Spleen (tissue), 11 donors: ENCODE measurements around the gene NR2E3. TPM values are rescaled to one million over a fixed set of nuclear protein-coding genes. Genes with fewer than 3 reads are reported as not detected.

Experiments used
- DNase-seq: peaks from one replicate; pipeline ENCODE4 v3.0.0-alpha.2; 2020
- H3K27ac ChIP-seq, 8 donors: fragments of 200-600 bp; sonication (generic) in 7 of 8; 1 replicate in 4 of 8; 2 replicates in 4 of 8; pipeline versions ENCODE4 v1.5.0 to v1.8.0; 2016 to 2021; ENCODE audit warnings: inconsistent platforms in 4 of 8, mild to moderate bottlenecking in 4 of 8, moderate library complexity in 1 of 8
- H3K27me3 ChIP-seq, 7 donors: fragments of 200-600 bp; sonication (generic) in 6 of 7; replicated peaks in 1 of 7; 1 replicate in 4 of 7; 2 replicates in 3 of 7; pipeline versions ENCODE4 v1.5.0 to v1.8.0; 2016 to 2021; ENCODE audit warnings: inconsistent platforms in 3 of 7, mild to moderate bottlenecking in 1 of 7
- H3K36me3 ChIP-seq, 6 donors: fragments of 200-600 bp; sonication (generic) in 5 of 6; 1 replicate in 4 of 6; 2 replicates in 2 of 6; pipeline versions ENCODE4 v1.5.0 to v1.8.0; 2016 to 2021; ENCODE audit warnings: inconsistent platforms in 2 of 6
- H3K4me1 ChIP-seq, 6 donors: fragments of 200-600 bp; sonication (generic) in 5 of 6; 1 replicate in 3 of 6; 2 replicates in 3 of 6; pipeline versions ENCODE4 v1.5.0 to v1.8.0; 2016 to 2021; ENCODE audit warnings: inconsistent platforms in 3 of 6
- H3K4me3 ChIP-seq, 8 donors: fragments of 200-600 bp; sonication (generic) in 7 of 8; 1 replicate in 4 of 8; 2 replicates in 4 of 8; pipeline versions ENCODE4 v1.5.0 to v1.8.0; 2016 to 2021; ENCODE audit warnings: inconsistent platforms in 4 of 8, mild to moderate bottlenecking in 4 of 8, moderate library complexity in 2 of 8
- H3K9me3 ChIP-seq, 8 donors: fragments of 200-600 bp; sonication (generic) in 7 of 8; 1 replicate in 4 of 8; 2 replicates in 4 of 8; pipeline versions ENCODE4 v1.5.0 to v1.8.0; 2016 to 2021; ENCODE audit warnings: inconsistent platforms in 4 of 8
- POLR2A ChIP-seq, 3 donors: fragments of 450-650 bp; IDR thresholded peaks; one replicate each; pipeline ENCODE4 v1.5.1; 2017; ENCODE audit warnings: antibody characterized with exemption in 3 of 3, mild to moderate bottlenecking in 1 of 3
- POLR2AphosphoS5 ChIP-seq, 3 donors: sonication (generic); formaldehyde crosslinking; IDR thresholded peaks; one replicate each; pipeline ENCODE4 v1.5.1; 2017; ENCODE audit warnings: antibody characterized with exemption in 3 of 3
- WGBS, 5 donors: extraction: QIAGEN DNeasy Blood & Tissue Kit in 3 of 5; methylation state at CpG; one replicate each; pipeline versions ENCODE4 v1.1.5 to v1.1.7; 2013 to 2018; 5-methylcytosine and 5-hydroxymethylcytosine counted together
- intact Hi-C: fragments of 100-400 bp; cut with DNase I; formaldehyde crosslinking; loops from one replicate; pipeline ENCODE4 v1.15.0; 2023; ENCODE audit warnings: low total_unique reads
- polyA plus RNA-seq, 3 donors: library from polyadenylated mRNA; stranded (reverse); fragments of 200-250 nt; gene quantifications; one replicate each; pipeline ENCODE4 v1.2.1, GENCODE V29; 2013
- total RNA-seq, 7 donors: library from RNA; depleted of rRNA in 3 of 7; stranded (reverse); fragments of >200 nt in 3 of 7; fragmentation: NEBNext Ultra II Directional in 4 of 7; extraction: Animal tissue kit (Norgen Biotek cat#: 25700) in 4 of 7; gene quantifications; one replicate each; pipeline versions ENCODE4 v1.1.0 to v1.2.1, GENCODE V29; 2016 to 2021
- TF ChIP-seq, protein P1 (sequence below), 11 experiments: fragments of 200-600 bp in 7 of 11; fragments of 450-650 bp in 4 of 11; sonication (generic) in 4 of 11; IDR thresholded peaks in 8 of 11; conservative IDR thresholded peaks in 3 of 11; 1 replicate in 7 of 11; 2 replicates in 4 of 11; pipeline versions ENCODE4 v1.4.0 to v1.8.0; 2016 to 2021; ENCODE audit warnings: antibody characterized with exemption in 11 of 11, inconsistent platforms in 4 of 11, mild to moderate bottlenecking in 1 of 11
- donor health status: healthy with polysubstance abuse.
- donor health status: DM: no; HTN: no; CAD: no; lungs with moderate emphysema.
- donor health status: DM: no; HTN: no; CAD: no.
- donor health status: Bipolar disorder and iron deficiency.
- donor health status: healthy.
- donor health status: DM: no; HTN: no; CAD: no.
- donor health status: DM: yes; HTN: yes; CAD: no.

The NR2E3 gene
- total and polyA plus RNA-seq, 10 donors, result 0.10 to 0.68 TPM; not detected in 8

DNA sequence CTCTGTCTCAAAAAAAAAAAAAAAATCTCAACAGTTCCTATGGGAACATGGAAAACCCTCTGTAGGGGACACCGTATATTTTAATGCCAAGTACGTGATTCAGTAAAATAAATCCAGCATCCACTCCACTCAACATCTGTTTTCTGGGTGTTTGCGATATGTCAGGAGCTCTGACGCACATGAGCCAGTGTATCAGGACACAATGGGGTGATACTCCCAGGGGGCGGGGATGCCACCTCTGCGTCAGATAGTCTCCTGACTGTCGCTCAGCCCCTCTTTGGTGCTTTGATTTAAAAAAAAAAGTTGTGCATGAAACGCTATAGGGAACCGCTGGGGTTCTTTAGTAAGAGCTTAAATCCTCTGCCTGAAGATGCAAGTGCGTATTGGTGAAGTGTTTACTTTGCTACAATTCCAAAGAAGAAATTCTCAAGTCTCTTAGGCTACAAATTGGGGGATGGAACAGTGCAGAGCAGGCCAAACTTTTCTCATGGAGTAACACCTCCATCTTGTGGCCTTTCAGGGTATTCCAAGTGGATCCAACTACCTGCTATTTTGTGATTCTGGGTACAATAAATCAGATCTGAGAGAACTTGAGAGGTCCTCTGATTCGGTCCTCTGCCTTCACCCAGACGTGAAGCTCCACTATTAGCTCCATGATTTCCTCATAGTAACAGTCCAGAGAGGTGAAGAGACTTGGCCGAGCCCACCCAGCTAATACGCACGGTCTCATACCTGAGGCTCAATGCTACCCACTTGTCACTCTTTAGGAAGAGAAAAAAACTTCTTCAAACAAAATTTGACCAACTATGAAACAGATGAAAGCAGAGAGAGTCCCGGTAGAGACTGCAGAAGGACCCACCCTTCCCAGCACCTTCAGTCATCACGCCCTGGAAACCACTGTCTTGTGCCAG lies 9.3 kb upstream of the NR2E3 start:
- WGBS, 5 donors, result 65 to 69% (median 68%) methylated on average over 17 of the region's 17 CpGs
- no peak for DNase-seq
- H3K9me3 ChIP-seq, result no peaks in the 10 kb centered on the region
- H3K4me1 ChIP-seq, result no peaks in the 10 kb centered on the region
- H3K36me3 ChIP-seq, result no peaks in the 10 kb centered on the region
- H3K4me3 ChIP-seq, result no peak overlapping the region
- peaks cover 0 to 48% (median 0%) of the 10 kb centered on the region in 7 donors for H3K27me3 ChIP-seq
- intact Hi-C loops, result no loop called here
- H3K27ac ChIP-seq, result no peak overlapping the region
- TF ChIP-seq, protein P1, sequence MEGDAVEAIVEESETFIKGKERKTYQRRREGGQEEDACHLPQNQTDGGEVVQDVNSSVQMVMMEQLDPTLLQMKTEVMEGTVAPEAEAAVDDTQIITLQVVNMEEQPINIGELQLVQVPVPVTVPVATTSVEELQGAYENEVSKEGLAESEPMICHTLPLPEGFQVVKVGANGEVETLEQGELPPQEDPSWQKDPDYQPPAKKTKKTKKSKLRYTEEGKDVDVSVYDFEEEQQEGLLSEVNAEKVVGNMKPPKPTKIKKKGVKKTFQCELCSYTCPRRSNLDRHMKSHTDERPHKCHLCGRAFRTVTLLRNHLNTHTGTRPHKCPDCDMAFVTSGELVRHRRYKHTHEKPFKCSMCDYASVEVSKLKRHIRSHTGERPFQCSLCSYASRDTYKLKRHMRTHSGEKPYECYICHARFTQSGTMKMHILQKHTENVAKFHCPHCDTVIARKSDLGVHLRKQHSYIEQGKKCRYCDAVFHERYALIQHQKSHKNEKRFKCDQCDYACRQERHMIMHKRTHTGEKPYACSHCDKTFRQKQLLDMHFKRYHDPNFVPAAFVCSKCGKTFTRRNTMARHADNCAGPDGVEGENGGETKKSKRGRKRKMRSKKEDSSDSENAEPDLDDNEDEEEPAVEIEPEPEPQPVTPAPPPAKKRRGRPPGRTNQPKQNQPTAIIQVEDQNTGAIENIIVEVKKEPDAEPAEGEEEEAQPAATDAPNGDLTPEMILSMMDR (IDR thresholded peaks at IDR 0.05 in 8 of 11, conservative IDR thresholded peaks at IDR 0.05 in 3 of 11), result peak; percentile 42 to 72 (median 61)
- TF ChIP-seq POLR2A (IDR thresholded peaks at IDR 0.05) (no peak), POLR2AphosphoS5 (IDR thresholded peaks at IDR 0.05) (no peak)

DNA sequence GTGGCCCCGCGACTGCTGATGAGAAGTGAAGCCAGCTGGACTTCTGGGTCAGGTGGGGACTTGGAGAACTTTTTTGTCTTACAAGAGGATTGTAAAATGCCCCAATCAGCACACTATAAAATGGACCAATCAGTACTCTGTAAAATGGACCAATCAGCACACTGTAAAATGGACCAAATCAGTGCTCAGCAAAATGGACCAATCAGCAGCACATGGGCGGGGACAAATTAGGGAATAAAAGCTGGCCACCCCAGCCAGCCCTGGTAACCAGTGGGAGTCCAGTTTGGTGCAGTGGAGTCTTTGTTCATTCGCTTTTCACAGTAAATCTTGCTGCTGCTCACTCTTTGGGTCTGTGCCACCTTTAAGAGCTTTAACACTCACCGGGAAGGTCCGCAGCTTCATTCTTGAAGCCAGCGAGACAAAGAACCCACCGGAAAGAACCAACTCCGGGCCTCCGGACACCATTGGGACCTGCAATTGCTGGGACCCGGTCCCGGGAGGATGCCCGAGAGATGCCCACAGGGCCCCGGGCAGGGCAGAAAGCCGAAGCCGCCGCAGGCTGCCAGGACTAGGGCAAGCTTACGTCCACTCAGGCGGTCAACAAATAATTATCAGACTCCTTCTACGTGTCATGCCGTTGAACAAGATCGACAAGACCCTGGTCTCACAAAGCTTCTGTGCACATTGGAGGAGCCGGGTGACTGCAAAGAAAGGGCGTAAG lies 8.3 kb upstream of the NR2E3 start:
- intact Hi-C loops, result no loop called here
- H3K36me3 ChIP-seq, result no peaks in the 10 kb centered on the region
- no peak overlapping the region for H3K4me3 ChIP-seq
- H3K27ac ChIP-seq, result no peak overlapping the region
- TF ChIP-seq, protein P1 (IDR thresholded peaks at IDR 0.05 in 8 of 11, conservative IDR thresholded peaks at IDR 0.05 in 3 of 11), result no peak
- TF ChIP-seq POLR2AphosphoS5 (IDR thresholded peaks at IDR 0.05) (no peak), POLR2A (IDR thresholded peaks at IDR 0.05) (no peak)
- no peak for DNase-seq
- WGBS, 5 donors, result 94 to 96% (median 95%) methylated on average over 24 of the region's 24 CpGs
- no peaks in the 10 kb centered on the region for H3K9me3 ChIP-seq
- H3K4me1 ChIP-seq, result peaks cover 0 to 8% (median 1%) of the 10 kb centered on the region in 6 donors
- H3K27me3 ChIP-seq, result peaks cover 0 to 56% (median 0%) of the 10 kb centered on the region in 7 donors

DNA sequence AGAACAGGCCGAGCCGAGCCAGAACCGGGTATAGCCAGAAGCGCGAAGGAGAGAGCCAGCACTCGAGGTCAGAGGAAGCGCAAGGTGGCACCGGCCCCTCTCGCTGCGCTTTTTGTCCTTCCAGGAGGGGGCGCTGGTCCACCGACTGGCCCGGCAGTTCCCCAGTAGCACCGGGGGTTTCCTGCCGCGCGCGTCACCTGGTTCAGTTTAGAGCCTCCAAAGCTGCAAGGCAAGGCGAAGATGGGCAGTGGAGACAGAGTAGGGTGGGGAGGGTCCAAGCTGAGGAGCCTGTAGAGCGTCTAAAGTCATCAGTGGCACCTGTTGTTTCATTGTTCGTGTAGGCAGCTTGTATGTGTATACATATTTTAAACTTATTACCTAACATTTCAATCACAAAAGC lies 7.6 kb upstream of the NR2E3 start:
- H3K36me3 ChIP-seq, result no peaks in the 10 kb centered on the region
- no peak overlapping the region for H3K4me3 ChIP-seq
- DNase-seq, result no peak
- H3K27me3 ChIP-seq, result peaks cover 0 to 63% (median 0%) of the 10 kb centered on the region in 7 donors
- no peaks in the 10 kb centered on the region for H3K9me3 ChIP-seq
- TF ChIP-seq POLR2AphosphoS5 (IDR thresholded peaks at IDR 0.05) (no peak), POLR2A (IDR thresholded peaks at IDR 0.05) (no peak)
- TF ChIP-seq, protein P1 (IDR thresholded peaks at IDR 0.05 in 8 of 11, conservative IDR thresholded peaks at IDR 0.05 in 3 of 11), result peak in 4 of 11 experiments; percentile 10 to 25 (median 15)
- no peak overlapping the region for H3K27ac ChIP-seq
- intact Hi-C loops, result no loop called here
- 51 to 63% (median 59%) methylated on average over 21 of the region's 21 CpGs for WGBS, 5 donors
- peaks cover 0 to 15% (median 4%) of the 10 kb centered on the region in 6 donors for H3K4me1 ChIP-seq

DNA sequence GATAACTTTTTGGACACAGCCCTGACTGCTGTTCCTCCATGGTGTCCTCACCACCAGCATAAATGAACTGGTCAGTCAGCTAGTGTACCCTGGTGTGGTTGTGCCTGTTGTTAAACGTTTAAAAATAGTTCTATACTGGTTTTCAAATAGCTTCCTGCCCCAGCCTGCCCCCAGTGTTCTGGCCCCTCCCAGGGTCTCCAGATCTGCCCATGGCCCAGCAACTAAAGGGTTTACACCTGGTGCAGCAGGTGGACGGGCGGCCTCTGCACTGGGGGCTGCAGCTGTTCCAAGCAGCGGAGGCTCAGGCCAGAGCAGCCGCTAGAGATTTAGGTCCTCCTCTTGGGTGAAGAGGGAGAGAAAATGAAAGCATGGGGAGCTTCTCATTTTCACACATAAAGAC lies 6.1 kb upstream of the NR2E3 start:
- intact Hi-C loops, result no loop called here
- 46 to 59% (median 53%) methylated on average over 5 of the region's 5 CpGs for WGBS, 5 donors
- Histone ChIP-seq H3K4me1 (peaks cover 0 to 20% (median 7%) of the 10 kb centered on the region in 6 donors), H3K27ac (no peak overlapping the region), H3K4me3 (no peak overlapping the region), H3K36me3 (no peaks in the 10 kb centered on the region), H3K9me3 (no peaks in the 10 kb centered on the region), H3K27me3 (peaks cover 0 to 68% (median 0%) of the 10 kb centered on the region in 7 donors)
- DNase-seq, result no peak
- TF ChIP-seq POLR2AphosphoS5 (IDR thresholded peaks at IDR 0.05), result no peak
- no peak for TF ChIP-seq POLR2A (IDR thresholded peaks at IDR 0.05)
- TF ChIP-seq, protein P1 (IDR thresholded peaks at IDR 0.05 in 8 of 11, conservative IDR thresholded peaks at IDR 0.05 in 3 of 11), result no peak
